Middle frontal gyrus (tissue), 1 donor: Measurements from ENCODE around the gene TNKS2.
"Not testable (repeated sequence)": the region's sequence is repeated elsewhere in the genome, so short reads cannot be mapped to it uniquely, and the experiment has no call there.

ENCODE experiments used
- DNase-seq: peaks from one replicate; pipeline ENCODE4 v3.0.0-alpha.2; 2015; ENCODE audit warnings: low spot score; ENCODE audit errors: extremely low spot score

Gene TNKS2

GRCh38 chr10:91865562-91866081 lies 67.4 kb downstream of the TNKS2 start:
- no peak for DNase-seq

- DNase-seq, result no peak
Observed at GRCh38 chr10:91875156-91875555, 76.9 kb downstream of the TNKS2 start.

- DNase-seq, result no peak
Observed at GRCh38 chr10:91875779-91876178, 77.6 kb downstream of the TNKS2 start.

DNA sequence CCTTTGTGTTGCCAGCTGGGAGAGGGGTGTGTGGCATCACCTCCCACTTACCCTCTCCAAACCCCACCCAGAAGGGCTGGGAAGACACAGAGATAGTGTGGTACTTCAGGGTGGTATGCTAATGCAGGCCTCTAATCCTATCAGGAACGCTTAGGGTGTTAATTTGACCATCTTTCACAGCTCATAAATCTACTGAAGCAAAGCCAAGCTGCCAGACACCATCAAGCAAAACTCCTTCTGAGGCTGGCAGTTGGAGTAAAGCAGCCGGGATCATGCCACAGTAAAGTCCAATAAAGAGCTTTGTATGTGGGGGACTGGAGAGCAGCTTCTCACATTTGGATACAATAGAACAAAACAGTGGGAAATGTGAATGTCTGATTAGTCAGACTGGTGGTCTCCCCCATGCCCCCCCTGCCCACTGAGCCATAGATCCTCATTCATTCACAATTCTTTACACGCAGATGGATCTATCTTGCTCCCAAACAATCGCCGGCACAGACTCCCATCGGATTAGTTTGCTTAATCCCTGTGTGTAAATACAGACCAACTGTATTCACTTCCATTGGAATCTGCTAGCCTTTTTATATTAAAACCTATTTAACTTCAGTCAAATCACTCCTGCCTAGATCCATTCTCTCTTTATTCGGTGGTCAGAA lies 81.4 kb downstream of the TNKS2 start:
- no peak for DNase-seq

DNA sequence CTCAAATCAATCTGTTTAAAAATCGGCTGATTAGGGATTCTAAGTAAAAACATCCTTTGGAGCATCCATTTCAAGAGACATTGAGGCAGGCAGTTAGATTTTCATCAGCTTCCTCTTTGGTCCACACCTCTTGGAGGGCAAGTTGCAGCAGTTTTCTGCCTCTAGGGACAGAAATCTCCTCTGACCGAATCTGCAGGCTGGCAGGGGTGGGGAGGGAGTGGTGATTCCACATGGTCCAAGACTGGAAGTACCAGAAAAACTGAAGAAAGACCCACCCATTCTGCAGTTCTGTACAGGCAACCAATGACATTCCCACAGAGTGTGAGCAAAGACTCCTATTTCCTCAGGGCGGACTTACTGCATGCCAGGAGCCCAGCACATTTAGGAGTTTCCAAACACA lies 82.1 kb downstream of the TNKS2 start:
- no peak for DNase-seq

DNA sequence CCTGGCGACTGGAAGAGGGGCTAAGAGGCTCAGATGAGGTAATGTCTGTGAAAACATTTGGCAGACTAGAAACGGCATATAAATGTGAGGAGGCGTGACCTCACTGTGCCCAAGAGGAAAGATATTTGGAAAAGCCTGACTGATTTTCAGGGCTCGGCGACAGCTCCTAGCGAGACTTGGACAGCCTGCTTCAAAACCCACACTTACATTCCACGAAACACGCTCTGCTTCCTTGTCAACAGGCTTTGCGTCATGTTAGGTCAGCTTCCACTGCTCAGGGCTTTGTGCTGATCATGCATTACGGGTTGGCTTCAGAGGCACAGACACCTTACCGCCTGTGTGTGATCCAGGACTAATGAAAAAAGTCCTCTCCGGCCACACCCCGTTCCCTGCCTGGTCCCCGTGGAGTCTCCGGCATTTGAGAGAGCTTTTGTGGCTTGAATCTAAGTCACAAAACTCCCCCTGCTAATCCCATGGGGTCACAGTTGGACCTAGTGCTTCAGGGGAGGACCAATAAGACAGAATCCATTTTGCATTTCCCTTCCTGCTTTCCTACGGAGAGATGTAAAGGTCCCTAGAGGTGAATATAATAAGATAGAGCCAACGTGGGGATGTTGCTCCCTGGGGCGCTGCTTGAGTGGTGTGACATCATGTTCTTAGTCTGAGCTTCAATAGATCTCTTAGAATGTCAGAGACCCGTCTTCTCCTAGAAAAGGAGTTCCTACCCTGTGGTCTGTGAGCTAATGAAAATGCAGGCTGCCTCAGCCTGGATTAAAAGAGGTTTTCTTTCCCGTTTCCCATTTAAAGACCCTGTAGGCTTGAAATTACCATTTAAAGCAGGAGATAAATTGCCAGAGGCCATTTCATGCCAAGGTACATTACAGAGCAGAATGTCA lies 85.6 kb downstream of the TNKS2 start:
- DNase-seq, result no peak

DNA sequence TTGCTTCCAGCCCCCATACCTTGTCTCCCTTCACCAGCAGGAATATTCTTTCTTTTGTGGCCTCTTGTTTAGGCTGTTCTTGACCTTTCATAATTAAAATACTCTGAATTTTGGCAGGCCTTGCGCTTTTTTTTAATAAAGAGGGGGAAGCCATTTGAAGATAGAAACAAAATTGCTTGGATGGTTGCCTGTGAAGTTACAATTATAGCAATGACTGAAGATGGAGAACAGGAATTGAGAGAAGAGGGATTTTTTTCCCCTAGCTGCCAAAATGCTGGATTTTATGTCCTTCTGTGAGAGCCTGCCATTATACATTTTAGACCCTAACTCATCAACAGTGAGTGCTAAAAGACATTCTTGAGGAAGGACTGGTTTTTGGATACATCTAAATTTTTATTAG lies 86.3 kb downstream of the TNKS2 start:
- no peak for DNase-seq

GRCh38 chr10:91885362-91886079 lies 87.3 kb downstream of the TNKS2 start:
- DNase-seq, result no peak

DNA sequence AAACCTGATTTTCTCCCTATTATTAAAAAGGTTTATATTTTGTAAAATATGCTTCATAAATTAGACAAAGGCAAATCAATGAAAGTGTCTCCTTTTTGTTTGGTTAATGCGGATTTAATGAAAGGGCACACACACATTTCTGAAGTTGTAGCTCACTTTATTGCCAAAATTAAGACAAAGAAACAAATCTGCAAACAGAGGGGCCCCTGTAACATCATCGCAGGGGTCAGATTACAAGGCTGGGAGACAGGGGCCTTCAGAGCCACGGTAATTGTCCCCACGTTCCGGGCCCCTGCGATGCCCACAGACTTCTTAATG lies 88.7 kb downstream of the TNKS2 start:
- DNase-seq, result no peak

DNA sequence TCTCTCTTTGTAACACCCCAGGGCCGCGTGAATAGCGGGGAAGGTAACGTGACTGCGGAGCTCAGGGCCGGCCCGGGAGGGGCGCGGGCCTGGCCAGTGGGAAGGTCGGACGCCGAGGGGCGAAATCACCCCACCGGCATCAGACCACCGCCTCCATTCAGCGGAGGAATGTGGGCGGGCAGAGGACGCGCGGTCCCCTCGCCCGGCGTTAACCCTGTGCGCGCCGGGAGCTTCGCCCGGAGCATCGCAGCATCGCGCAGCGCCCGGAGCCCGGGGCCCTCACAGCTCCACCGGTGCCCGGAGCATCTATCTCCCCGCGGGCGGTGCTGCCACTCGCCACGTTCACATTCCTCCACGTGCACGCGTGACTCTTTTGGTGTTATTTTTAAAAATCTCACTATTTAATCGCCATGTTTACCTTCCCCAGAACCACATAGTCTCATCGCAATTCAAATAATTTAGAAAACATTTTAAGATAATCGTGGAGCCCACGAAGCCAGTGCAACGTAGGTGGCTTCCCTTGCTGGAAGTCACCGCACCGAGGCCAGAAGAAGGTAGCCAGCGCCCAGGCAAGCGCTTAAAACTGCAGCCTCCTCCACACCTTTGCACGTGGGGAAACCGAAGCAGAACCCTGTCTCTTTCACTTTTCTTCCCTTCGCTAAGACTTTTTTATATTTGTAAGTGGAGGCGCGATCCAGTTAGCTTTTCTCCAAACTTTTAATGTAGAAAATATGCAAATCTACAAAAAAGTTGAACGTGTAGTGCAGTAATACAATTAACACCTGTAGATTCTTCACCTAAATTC lies 89.2 kb downstream of the TNKS2 start:
- no peak for DNase-seq

- no peak for DNase-seq
Observed at GRCh38 chr10:91891125-91892001, 93.1 kb downstream of the TNKS2 start.

- DNase-seq, result no peak
Observed at GRCh38 chr10:91893051-91893450, 94.8 kb downstream of the TNKS2 start.

DNA sequence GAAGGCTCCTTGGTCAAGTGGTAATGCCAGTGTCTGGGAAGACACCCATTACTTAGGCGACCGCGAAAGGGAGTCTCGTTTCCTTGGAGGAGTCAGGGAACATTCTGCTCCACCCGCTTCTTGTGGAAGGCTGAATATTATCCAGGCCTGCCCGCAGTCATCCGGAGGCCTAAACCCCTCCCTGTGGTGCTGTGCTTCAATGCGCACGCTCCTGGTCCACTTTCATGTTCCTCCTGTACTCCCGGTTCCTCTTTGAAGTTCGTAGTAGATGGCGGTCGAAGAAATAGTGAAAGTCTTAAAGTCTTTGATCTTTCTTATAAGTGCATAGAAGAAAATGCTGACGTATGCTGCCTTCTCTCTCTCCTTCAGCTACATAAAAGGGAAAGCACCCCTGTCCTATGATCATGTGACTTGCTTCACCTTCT lies 96.0 kb downstream of the TNKS2 start:
- DNase-seq, result not testable (repeated sequence)

DNA sequence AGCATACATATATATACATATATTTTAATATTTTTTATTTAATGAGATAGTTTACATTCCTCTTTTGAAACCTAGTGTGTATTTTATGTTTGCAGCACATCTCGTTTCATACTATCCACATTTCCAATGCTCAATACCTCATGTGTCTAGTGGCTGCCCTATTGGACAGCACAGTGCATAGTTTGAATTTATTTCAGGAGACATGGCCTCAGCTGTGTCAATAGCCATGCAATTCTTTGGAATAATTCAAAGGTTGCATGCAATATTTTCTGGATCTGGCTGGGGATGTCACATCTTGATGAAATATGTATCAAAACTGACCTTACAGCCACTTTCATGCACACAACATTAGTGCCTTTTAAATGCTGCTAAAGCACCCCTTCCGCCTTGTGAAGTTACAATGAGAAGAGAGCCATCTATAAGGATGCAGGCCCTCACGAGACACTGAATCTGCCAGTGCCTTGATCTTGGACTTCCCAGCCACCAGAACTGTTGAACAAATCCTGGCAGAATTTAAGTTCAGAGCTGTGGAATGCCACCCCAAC lies 98.1 kb downstream of the TNKS2 start:
- DNase-seq, result no peak

DNA sequence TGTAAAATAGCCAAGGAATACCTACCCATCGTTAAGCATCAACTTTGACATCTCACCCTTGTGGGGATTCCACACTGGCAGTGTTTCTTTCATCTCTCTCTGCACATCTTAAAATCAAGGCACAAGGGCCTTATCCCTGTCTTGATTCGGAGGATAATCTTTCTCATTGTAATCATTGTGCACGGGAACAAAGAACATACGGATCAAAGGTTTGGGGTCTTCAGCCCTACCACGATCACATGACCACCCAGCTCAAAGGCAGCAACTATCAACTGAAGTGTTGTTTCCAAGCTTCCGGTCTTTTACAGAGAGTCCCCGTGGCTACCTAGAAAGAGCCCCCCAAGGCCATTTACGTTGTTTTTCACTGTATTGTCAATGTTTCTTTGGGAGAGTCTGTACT lies 99.2 kb downstream of the TNKS2 start:
- no peak for DNase-seq

DNA sequence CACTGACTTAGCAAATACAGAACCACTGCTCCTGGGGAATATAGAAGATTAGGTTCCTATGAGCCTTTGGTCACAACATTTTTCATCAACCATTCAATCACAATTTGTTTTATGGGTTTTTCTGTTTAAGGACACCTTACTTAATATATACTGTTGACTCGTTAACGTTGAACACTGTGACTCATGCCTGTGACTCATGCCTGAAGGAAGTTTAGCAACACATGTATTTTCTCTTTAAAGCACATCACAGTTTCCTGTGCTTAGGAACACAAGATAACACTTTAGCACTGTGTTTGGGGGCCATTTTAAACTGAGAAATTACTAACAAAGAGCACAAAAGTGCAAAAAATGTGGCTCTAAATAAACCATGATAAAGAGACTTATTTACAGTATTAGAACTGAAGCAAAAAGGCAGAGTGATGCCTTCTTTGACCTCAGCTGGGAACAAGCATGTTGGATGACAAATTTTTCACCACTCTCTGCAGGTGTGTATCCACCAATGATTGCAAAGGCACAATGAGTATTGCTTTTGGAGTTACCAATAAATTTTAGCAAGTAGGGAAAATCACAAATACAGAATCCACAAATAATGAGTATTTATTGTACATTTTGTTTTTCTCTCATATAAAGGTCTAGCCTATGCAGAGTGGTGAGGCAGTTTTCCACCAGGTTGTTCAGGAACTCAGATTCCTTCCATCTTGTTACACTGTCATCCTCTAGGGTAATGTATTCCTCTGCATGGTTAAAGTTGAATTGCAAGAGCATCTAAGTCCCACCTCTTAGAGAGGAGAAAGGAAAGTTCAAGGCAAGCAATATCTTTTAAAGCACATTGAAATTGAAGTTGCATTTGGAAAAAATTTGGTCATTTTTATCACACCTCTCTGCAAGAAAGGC lies 103.8 kb downstream of the TNKS2 start:
- no peak for DNase-seq

DNA sequence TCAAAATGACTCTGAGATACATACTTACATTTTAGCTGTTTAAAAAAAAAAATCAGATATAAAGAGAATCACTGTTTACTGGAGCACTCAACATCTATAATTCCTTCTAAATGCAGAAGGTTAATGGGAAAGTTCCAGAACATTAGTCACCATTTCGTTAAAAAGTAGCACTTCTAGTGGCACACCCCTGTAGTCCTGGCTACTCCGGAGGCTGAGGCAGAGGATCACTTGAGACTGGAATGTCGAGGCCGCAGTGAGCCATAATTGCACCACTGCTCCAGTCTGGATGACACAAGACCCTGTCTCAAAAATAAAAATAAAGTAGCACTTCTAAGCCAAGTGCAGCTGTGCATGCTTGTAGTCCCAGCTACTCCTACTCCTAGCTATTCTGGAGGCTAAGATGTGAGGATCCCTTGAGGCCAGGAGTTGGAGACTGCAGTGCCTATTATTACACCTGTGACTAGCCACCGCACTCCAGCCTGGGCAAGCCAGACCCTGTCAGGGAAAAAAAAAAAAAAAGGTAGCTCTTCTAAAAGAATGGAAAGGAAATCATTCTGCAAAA lies 108.9 kb downstream of the TNKS2 start:
- no peak for DNase-seq

DNA sequence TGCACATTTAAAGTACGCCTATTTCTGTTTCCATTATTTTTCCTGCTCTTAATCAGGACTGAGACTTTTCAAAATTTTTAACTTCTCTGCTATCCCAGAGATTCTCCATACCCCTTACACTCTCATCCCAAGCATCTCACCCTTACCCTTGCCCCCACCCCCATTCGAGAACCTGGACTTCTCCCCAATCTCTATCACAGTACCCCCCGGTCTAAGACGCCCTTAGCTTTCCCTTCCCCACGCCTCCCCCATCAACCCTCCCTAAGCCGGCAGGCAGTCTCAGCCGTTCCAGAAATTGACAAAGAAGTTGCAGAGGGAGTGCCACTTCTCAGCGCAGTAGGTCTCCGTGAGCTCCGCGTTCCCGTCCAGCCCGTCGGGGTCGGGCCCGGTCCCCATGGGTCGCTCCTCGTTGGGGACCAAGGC lies 109.7 kb downstream of the TNKS2 start:
- DNase-seq, result no peak
